Globus pallidus (tissue), 1 donor: Measurements from ENCODE around the gene SLC7A6.

Experiments
- DNase-seq: peaks from one replicate; pipeline ENCODE4 v3.0.0-alpha.2; 2015; ENCODE audit warnings: low spot score

The SLC7A6 gene

DNA sequence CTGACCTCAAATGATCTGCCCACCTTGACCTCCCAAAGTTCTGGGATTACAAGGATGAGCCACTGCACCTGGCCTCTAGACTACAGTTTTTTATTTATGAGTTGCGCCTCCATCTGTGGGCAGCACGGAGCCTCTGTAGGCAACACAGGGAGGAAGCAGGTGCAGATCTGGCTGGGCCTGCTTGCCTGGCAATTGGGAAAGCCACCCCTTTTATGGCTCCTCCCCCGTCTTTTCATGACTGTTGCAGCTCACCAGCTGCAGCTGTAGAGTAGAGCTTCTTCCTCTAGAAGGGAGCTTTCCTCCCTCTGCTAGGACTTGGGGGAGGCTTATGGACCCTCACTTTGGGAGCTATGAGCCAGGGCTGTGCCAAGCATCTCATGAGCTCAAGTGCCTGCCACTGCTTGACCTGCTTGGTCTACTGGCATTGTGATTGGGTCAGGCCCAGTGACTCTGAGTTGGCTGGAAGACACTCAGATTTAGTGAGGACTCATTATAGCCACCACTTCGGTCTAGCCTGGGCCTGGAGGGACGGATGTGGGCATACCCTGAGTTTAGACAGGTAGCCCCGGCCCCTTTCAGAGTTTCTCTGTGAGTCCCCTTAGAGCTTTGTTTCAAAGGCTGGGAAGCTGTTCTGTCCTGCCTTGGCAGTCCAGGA is 6.9 kb upstream of the SLC7A6 start:
- DNase-seq: no peak

DNA sequence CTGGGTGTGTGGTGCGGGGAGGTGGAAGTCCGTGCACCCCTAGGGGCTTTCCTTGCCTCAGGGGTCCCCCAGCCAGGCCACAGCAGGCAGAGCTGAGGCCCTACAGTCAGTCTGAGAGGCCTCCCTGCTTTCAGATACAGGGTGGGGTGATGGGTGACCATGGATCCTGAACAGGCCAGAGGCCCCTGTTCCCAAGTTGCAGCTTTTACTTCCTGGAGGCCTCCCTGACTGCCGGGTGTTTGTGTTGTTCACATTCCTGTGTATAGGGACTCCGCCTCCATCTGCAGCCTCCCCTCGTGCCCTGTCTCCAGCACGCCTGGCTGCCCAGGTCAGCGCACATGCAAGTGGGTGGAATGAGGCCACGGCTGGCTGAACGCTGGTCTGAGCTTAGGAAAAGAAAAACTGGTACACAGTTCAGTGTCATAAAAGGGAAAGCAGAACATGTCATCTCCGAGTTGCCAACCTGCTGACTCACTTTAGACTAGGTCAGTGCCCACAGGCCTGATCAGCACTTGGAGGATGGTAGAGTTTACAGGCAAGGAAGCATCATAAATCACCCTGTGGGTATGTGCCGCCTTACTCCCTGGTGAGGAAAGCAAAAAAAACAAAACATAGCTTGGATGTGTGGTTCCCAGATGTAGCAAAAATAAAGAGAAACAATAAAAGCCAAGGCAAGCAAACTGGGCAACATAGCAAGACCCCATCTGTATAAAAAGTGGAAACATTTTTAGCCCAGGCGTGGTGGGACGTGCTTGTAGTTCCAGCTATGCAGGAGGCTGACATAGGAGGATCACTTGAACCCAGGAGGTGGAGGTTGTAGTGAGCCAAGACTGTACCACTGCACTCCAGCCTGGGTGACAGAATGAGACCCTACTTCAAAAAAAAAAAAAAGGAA is 6.2 kb upstream of the SLC7A6 start:
- no peak for DNase-seq

DNA sequence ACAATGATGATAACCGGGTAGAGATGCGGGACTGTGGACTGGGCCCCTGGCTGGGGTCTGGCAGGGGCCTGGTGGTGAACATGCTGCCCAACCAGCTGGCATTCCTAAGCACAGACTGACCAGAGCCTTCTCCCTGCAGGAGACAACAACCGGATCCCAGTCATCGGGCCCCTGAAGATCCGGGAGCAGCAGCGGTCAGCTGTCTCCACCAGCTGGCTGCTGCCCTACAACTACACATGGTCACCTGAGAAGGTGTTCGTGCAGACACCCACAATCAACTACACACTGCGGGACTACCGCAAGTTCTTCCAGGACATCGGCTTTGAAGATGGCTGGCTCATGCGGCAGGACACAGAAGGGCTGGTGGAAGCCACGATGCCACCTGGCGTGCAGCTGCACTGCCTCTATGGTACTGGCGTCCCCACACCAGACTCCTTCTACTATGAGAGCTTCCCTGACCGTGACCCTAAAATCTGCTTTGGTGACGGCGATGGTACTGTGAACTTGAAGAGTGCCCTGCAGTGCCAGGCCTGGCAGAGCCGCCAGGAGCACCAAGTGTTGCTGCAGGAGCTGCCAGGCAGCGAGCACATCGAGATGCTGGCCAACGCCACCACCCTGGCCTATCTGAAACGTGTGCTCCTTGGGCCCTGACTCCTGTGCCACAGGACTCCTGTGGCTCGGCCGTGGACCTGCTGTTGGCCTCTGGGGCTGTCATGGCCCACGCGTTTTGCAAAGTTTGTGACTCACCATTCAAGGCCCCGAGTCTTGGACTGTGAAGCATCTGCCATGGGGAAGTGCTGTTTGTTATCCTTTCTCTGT is 5.1 kb upstream of the SLC7A6 start:
- no peak for DNase-seq

DNA sequence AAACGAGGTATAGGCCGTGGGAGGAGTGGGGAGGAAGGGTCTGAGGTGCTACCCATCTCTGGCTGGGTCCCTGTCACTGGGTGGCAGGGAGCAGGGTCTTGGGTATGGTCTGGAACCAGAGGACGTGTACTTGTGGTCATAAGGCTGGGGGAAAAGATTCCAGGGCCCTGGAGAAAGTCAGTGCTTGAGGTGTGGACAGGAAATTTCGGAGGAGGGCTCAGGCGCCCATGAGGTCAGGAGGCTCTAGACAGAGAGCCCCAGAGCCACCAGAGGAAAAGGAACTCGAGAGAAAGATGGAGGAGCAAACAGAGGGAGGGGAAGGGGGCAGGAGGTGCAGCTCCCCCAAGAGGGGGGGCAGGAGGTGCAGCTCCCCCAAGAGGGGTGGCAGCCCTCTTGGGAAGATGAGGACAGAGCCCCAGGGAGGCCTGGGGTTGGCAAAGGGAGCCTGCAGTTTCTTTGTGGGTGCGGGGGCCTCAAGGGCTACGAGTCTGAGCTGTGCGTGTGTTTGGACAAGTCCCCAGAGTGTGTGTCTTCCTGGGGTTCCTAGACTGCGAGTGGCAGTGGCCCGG is 683 bp upstream of the SLC7A6 start:
- DNase-seq: no peak

DNA sequence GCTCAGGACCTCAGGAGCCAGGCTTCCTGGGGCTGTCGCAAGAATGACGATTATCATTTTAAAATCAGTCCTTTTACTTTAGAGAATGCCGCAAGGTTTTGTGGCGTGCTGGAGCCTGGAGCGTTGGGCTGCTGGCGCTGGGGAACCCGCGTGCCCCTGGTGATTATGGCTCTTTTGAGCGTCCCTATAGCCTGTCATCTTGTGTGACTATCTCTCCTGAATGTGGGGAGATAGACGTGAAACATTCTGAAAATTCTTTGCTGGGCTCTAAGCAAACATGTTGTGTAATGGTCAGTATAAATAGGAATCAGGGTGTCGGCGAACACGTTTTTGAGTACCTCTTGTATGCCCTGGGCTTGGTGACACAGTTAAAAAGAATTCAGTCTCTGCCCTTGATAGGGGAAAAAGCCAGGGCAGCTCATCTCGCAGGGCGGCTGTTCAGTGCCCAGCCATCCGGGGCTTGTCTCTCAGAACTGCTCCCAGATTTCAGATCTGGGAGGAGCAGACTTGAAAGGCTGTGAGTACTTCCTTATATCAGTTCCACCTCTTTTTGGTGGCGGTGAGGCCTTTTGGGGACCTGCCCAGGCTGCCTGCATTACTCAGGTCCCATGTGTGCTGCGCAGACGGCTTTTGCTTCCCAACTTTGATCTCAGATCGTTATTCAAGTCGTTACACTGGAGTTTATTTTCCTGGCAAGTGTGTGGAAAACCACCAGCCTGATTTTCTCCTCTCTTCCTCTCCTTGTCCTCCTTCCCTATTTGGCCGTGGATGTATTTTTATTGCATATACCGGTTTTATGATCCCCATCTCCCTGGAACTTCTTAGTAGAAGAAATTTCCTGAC is 973 bp downstream of the SLC7A6 start:
- no peak for DNase-seq

DNA sequence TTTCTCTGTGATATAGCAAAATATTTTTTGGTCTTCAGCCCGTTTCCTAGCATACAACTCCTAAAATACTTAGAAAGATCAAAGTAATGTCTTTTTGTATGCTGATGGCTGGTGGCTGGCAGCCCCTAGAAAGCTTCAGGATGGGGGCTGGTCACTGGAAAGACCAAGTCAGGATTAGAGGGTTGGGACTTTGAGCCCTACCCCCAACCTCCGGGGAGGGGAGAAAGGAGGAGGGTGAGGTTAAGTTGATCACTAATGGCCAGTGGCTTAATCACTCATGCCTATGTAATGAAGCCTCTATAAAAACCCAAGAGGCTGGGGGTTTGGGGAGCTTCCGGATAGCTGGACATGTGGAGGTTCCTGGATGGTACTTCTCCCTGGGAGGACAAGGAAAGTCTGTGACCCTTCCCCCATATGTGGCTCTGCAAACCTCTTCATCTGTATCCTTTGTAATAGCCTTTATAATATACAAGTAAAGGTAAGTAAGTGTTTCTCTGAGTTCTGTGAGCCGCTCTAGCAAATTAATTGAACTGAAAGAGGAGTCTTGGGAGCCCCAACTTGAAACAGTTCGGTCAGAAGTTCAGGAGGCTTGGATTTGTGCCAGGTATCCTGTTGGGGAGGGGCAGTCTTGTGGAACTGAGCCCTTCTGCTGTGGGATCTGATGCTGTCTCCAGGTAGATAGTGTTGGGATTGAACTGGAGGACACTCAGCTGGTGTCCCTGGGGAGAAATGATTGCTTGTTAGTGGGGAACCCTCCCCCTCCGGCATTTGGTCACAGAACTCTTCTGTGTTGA is 3.5 kb downstream of the SLC7A6 start:
- no peak for DNase-seq

DNA sequence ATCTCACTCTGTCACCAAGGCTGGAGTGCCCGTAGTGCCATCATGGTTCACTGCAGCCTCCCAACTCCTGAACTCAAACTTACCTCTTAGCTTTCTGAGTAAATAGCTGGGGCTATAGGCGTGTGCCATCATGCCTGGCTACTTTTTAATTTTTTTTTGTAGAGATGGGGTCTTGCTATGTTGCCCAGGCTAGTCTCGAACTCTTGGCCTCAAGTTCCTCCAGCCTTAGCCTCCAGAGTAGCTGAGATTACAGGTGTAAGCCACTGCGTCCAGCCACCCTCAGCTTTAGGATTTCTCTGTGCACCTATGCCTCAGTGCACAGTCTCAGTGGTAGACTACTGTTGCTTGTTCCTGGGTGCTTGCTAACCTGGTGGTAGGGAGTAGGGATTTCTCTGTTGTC is 5.5 kb downstream of the SLC7A6 start:
- no peak for DNase-seq

DNA sequence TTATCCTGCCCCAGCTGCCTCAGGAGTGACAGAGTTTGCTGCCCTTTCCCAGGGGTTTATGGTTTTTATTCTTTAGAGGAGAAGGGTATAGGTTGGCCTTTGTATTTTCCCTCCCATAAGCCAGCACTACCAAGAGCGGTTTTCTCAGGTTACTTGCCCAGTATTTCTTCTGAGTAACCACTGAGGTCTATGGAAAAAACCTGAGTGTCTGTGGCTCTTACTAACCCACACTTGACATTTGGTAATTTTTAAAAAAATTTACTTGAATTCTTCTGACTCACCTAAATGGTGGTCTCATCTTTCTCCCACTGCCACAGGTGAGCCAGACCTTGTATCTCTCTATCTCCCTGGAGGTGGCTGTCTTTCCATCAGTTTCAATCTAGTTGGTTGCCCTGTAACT is 6.0 kb downstream of the SLC7A6 start:
- DNase-seq: no peak

DNA sequence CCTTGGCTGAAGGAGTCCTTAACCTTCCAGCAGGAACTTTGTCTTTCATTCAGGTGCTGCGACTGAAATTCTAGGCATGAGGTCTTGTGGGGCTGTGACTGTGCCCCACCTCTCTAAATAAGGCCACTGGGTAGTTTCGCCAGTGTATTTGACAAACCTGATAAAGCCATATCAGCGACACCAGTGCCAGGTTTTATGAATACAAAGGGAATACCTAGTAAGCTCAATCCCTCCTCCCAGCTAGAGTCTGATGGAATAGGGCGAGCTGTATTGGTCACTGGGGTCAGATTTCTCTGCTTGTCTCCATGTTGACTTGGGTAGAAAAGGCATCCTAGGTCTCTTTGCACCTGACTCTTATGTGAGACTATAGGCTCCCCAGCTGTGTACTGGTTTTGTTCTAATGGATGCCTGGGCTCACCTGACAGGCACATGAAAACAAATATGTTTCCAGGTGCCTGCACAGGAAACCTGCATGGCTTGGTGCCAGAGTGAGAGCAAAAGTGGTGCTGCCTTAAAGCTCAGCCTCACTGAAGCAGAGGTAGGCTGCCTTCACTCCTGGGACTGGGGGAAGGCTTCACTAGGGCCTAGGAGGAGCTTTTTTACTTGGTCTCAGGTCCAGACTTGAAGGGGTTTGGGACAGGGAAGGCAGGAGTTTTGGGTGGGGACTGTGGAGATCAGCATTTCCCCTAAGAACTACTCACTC is 8.3 kb downstream of the SLC7A6 start:
- no peak for DNase-seq

DNA sequence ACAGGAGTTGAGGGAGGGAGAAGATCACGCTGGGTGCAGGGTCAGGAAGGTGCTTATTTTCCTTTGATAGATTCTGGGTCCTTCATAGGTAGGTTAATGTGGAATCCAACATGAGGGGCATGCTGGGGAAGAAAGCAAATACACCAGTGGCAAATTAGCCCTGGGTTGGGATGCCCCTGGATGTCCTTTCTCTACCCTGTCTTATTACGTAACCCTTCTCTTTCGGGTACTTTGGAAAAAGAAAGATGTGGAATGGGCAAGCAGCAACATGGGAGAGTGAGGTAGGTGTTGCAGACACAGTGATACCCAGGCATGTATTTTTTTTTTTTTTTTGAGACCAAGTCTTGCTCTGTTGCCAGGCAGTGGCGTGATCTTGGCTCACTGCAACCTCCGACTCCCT is 9.1 kb downstream of the SLC7A6 start:
- DNase-seq: no peak

DNA sequence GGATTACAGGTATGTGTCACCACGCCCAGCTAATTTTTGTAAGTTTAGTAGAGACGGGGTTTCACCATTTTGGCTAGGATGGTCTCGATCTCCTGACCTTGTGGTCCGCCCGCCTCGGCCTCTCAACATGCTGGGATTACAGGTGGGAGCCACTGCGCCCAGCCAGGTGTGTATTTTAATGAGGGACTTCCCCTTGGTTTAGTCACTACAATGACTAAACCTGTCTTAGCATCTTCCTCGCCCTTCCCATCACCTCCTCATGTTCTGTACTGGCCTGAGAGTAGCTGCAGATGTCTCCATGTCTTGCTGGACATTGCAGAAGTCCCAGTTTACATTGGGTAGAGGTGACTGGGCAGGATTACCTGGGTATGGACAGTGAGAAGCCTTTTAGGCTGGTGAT is 9.6 kb downstream of the SLC7A6 start:
- no peak for DNase-seq

DNA sequence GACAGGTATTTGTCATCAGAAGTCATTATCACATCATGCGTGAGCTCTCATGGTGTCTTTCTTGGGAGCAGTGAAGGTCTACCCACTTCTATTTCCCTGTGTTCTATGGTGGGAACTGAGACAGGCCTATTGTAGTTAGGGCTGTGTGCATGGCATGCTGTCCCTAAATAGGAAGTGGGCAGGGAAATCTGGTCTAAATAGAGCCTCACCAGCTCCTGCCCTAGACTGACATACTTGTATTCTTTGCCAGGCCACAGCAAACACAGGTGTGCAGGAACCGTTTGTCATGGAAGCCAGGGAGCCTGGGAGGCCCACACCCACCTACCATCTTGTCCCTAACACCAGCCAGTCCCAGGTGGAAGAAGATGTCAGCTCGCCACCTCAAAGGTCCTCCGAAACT is 10.1 kb downstream of the SLC7A6 start:
- no peak for DNase-seq

DNA sequence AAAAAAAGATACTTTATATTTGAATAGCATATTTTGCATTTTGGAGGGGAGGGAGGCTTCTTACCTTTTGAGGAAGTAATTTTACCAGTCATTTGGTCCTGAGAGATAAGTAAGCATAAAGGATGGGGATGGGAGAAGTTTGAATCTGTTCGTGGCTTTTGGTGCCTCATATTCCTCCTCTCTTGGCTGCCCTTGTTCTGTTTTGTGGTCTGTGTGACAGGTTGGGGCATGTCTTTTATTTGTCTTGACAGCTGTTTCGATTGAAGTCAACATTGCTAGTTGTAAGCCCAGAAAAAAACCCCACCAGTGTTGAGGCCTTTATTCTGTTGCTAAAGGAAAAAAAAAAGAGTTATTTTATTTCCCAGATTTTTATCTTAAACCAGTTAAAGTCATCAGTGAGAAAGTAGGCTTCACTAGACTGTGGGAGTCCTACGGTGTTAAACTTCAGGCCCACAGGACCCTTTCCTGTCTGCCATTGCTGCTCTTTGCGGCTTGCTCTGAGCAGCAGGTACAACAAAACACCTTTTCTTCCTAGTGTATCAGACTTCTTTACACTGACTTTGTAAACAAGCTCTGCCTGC is 11.4 kb downstream of the SLC7A6 start:
- DNase-seq: no peak

DNA sequence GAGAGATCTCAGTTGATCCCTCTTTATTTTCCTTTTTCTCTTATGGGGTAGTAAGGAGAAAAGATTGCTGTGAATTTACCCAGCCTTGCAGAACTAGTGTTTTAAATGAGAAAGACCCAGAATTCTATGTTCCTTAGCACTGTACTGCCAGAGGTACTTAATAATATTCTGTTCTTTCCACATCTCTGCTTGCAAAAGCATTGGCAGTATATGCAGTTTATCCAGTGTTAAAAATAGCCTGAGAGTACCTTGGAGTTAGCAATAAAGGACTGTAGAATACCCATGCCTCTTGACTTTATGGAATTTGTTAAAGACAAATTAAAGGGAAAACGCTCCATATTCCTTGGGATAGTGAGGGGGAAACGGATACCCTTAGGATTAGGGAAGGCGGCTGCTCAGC is 11.9 kb downstream of the SLC7A6 start:
- DNase-seq: no peak

DNA sequence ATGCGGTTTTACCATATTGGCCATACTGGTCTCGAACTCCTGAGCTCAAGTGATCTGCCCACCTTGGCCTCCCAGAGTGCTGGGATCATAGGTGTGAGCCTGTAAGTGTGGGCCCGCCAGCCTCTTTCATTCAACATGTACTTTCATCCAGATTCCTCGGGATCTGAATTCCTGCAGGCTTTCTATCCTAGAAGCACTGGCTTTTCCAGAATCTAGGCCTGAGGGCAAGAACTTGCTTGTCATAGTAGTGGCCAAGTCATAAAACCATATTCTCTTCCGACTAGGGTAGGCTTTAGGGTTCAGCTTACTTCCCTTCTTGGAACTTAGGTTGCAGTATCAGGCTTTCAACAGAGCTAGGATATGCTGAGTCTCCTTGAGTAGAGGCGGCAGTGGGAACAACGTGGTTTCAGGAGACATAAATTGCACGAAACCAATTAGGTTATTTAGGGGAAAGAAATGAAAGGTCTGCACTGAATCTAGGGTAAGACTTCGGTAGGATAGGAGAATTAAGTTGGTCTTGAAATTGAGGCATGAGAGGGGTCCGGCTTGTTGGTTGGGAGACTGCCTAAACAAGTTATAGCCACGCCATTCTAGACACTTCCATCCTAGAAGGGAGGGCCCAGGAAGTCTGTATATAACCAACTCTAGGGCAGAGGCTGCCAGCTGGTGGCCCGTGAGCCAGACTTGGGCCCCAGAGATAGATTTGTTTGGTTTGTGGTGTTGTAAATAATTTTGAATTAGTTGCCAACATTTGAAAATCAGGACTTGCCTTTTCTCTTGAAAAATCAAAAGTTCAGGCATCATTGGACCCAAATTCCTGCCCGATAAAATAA is 15.6 kb downstream of the SLC7A6 start:
- DNase-seq: no peak

DNA sequence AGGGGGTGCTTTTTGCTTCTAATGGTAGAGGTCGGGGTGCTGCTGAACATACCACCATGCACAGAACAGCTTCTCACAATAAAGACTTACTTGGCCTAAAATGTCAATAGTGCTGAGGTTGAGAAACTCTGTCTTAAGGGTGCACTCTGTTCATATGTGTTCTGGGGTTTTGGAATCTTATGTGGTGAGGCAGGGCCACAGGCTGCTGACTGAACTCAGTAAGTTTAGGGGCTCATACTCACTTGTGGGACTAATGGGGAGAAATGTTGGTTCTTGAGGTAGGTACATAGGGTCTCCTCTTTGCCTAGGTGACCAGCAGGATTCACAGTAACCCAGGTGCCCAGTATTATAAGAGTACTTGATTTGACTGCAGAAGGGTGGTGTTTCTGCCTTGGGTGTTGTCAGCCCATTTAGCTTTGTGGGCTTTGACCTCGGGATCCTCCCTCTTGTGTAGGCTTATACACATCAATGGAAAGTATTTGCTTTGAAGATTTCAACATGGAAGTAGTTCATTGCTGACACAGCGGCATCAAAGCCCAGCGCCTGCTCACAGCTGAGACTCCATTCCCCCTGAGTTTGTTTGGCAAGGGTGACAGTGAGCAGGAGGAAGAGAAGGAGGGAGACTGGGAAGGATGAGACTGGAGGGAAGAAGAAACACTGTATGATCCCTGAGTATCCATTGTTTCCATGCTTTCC is 17.2 kb downstream of the SLC7A6 start:
- no peak for DNase-seq

DNA sequence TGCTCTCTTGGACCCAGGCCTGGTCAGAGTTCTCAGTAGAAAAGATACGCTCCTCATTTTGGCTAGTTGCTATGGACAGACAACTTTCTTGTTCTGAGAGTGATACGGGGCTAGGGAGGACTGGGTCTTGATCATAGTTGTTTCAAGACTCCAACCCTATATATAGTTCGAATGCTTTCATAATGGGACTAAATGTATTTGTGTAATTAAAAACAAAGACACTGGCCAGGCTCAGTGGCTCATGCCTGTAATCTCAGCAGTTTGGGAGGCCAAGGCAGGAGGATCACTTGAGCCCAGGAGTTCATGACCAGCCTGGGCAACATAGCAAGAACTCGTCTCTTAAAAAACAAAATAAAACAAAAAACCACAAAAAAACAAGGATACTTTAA is 17.7 kb downstream of the SLC7A6 start:
- no peak for DNase-seq

DNA sequence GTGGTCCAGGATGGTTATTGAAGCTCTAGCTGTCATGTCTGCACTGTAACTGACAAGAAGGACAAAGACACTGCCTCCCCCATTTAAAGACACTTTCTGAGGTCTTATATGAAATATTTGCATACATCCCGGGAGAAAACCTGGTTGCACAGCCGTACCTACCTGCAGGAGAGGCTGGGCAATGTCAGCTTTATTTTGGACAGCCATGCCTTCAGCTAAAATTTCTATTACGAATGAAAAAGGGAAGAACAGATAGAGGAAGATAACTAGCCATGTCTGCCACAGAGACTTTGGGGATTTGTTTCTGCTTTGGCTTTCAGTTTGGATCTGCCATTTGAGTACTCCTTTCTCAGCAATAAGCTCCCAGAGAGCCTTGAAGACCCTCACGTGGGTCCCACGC is 19.0 kb downstream of the SLC7A6 start:
- DNase-seq: no peak
